HG03097 (cell line): ENCODE data around the gene SDC4.

ENCODE experiments used
- ATAC-seq: cut with Tn5 transposase; IDR thresholded peaks from one replicate; pipeline ENCODE4 v1.9.1; 2021; ENCODE audit not compliant: unreplicated experiment, low FRiP score

Gene SDC4

GRCh38 chr20:45344168-45344860, 3.9 kb downstream of the SDC4 start:
- no peak for ATAC-seq

- no peak for ATAC-seq
These were observed 4.6 kb downstream of the SDC4 start for GRCh38 chr20:45343532-45344167.

GRCh38 chr20:45342855-45343531, 5.2 kb downstream of the SDC4 start:
- no peak for ATAC-seq

- ATAC-seq, result no peak
These were observed 6.0 kb downstream of the SDC4 start for GRCh38 chr20:45341939-45342854.

GRCh38 chr20:45341579-45341938, 6.7 kb downstream of the SDC4 start:
- ATAC-seq, result no peak

- no peak for ATAC-seq
These were observed 7.3 kb downstream of the SDC4 start for GRCh38 chr20:45340951-45341350.

- no peak for ATAC-seq
These were observed 7.9 kb downstream of the SDC4 start for GRCh38 chr20:45340236-45340847.

GRCh38 chr20:45339799-45340198, 8.4 kb downstream of the SDC4 start:
- ATAC-seq, result no peak

GRCh38 chr20:45339084-45339483, 9.1 kb downstream of the SDC4 start:
- no peak for ATAC-seq

GRCh38 chr20:45338121-45339030, 9.8 kb downstream of the SDC4 start:
- no peak for ATAC-seq

GRCh38 chr20:45337367-45338120, 10.7 kb downstream of the SDC4 start:
- no peak for ATAC-seq

GRCh38 chr20:45336530-45337366, 11.5 kb downstream of the SDC4 start:
- no peak for ATAC-seq

GRCh38 chr20:45330476-45330875, 17.7 kb downstream of the SDC4 start:
- no peak for ATAC-seq

- ATAC-seq, result no peak
These were observed 18.5 kb downstream of the SDC4 start for GRCh38 chr20:45329497-45330319.

GRCh38 chr20:45328451-45328850, 19.8 kb downstream of the SDC4 start:
- ATAC-seq, result no peak

GRCh38 chr20:45325371-45325770, 22.9 kb downstream of the SDC4 start:
- ATAC-seq, result no peak

GRCh38 chr20:45323731-45324130, 24.5 kb downstream of the SDC4 start:
- ATAC-seq, result no peak
